H1 (cell line): Measurements from ENCODE around the gene SIX5. TPM values are rescaled to one million over a fixed set of nuclear protein-coding genes. Genes with fewer than 3 reads are reported as not detected.

Source experiments
- CREB1 ChIP-seq: IDR thresholded peaks from 2 replicates; pipeline ENCODE4 v1.6.1; 2012; ENCODE audit warnings: inconsistent platforms
- CTBP2 ChIP-seq: IDR thresholded peaks from 2 replicates; pipeline ENCODE4 v1.7.0; 2011; ENCODE audit warnings: borderline replicate concordance, mild to moderate bottlenecking, moderate library complexity, mixed read lengths, low read length; ENCODE audit not compliant: insufficient read depth, insufficient read length
- KDM4A ChIP-seq: IDR thresholded peaks from one replicate; pipeline ENCODE4 v1.7.1; 2012; ENCODE audit warnings: low read depth, mild to moderate bottlenecking, moderate library complexity, low read length, inconsistent platforms; ENCODE audit not compliant: severe bottlenecking
- MAFK ChIP-seq: IDR thresholded peaks from 2 replicates; pipeline ENCODE4 v1.6.1; 2012; ENCODE audit warnings: low read depth, mild to moderate bottlenecking, improper control_type of control experiment, low read length
- NRF1 ChIP-seq: IDR thresholded peaks from 2 replicates; pipeline ENCODE4 v1.6.1; 2011; ENCODE audit warnings: mild to moderate bottlenecking, low read depth, low read length, improper control_type of control experiment
- SP1 ChIP-seq: IDR thresholded peaks from 2 replicates; pipeline ENCODE4 v1.6.1; 2011; ENCODE audit warnings: low read depth, low read length
- polyA plus RNA-seq, 7 experiments: library from polyadenylated mRNA; depleted of rRNA in 3 of 7; stranded (reverse) in 5 of 7; unstranded in 2 of 7; fragments of >200 nt in 5 of 7; fragments of 200-250 nt in 2 of 7; gene quantifications; 1 replicate in 5 of 7; 2 replicates in 1 of 7; 4 replicates in 1 of 7; pipeline versions ENCODE4 v1.2.1 to v1.2.3, GENCODE V29; 2011 to 2013; ENCODE audit warnings: missing spikeins in 2 of 7, mixed read lengths in 2 of 7
- total RNA-seq: library from RNA; stranded (reverse); fragmentation: NEBNext Ultra II Directional; extraction: Animal tissue kit (Norgen Biotek cat#: 25700); gene quantifications from 2 replicates; pipeline ENCODE4 v1.2.1, GENCODE V29; 2021
- TF ChIP-seq, protein P1 (sequence below): fragments of 300-600 bp; sonication (generic); IDR thresholded peaks from 2 replicates; pipeline ENCODE4 v1.7.1; 2012; ENCODE audit warnings: low read length, moderate library complexity, mild to moderate bottlenecking, inconsistent platforms; ENCODE audit not compliant: insufficient replicate concordance
- TF ChIP-seq, protein P2 (sequence below): IDR thresholded peaks from 2 replicates; pipeline ENCODE4 v1.6.1; 2011; ENCODE audit warnings: low read depth, mild to moderate bottlenecking, low read length; ENCODE audit not compliant: insufficient read depth
- TF ChIP-seq, protein P3 (sequence below), 3 experiments: IDR thresholded peaks; 1 replicate in 2 of 3; 2 replicates in 1 of 3; pipeline versions ENCODE4 v1.5.1 to v1.6.1; 2011; ENCODE audit warnings: low read length in 3 of 3, mild to moderate bottlenecking in 3 of 3, inconsistent platforms in 2 of 3, low read depth in 1 of 3, moderate library complexity in 1 of 3; ENCODE audit not compliant: insufficient read depth in 1 of 3; ENCODE audit errors: control extremely low read depth in 1 of 3

SIX5 gene
- total and polyA plus RNA-seq, 2 of the 8 experiments (the other 6 are each of a cell fraction or from before 2014, with no cell fraction given) = 20.9 to 24.2 TPM

DNA sequence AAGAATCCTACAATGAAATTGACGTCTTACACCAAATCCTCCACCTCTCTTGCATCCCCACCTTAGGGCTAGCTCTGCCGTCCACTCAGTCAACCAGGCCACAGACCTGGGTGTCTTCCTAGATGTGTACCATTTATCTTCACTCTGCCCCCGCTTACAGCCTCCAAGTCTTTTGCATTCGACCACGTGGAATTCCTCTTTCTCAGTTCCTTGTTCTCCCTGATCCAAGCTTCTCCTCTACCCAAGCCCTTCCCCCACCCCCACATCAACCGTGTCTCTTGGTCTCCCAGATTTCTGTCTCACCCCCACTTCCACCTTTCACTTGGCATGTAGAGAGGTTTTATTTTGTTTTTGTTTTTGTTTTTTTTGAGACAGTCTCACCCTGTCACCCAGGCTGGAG lies 24.8 kb upstream of the SIX5 start (continued):
- TF ChIP-seq, protein P1, sequence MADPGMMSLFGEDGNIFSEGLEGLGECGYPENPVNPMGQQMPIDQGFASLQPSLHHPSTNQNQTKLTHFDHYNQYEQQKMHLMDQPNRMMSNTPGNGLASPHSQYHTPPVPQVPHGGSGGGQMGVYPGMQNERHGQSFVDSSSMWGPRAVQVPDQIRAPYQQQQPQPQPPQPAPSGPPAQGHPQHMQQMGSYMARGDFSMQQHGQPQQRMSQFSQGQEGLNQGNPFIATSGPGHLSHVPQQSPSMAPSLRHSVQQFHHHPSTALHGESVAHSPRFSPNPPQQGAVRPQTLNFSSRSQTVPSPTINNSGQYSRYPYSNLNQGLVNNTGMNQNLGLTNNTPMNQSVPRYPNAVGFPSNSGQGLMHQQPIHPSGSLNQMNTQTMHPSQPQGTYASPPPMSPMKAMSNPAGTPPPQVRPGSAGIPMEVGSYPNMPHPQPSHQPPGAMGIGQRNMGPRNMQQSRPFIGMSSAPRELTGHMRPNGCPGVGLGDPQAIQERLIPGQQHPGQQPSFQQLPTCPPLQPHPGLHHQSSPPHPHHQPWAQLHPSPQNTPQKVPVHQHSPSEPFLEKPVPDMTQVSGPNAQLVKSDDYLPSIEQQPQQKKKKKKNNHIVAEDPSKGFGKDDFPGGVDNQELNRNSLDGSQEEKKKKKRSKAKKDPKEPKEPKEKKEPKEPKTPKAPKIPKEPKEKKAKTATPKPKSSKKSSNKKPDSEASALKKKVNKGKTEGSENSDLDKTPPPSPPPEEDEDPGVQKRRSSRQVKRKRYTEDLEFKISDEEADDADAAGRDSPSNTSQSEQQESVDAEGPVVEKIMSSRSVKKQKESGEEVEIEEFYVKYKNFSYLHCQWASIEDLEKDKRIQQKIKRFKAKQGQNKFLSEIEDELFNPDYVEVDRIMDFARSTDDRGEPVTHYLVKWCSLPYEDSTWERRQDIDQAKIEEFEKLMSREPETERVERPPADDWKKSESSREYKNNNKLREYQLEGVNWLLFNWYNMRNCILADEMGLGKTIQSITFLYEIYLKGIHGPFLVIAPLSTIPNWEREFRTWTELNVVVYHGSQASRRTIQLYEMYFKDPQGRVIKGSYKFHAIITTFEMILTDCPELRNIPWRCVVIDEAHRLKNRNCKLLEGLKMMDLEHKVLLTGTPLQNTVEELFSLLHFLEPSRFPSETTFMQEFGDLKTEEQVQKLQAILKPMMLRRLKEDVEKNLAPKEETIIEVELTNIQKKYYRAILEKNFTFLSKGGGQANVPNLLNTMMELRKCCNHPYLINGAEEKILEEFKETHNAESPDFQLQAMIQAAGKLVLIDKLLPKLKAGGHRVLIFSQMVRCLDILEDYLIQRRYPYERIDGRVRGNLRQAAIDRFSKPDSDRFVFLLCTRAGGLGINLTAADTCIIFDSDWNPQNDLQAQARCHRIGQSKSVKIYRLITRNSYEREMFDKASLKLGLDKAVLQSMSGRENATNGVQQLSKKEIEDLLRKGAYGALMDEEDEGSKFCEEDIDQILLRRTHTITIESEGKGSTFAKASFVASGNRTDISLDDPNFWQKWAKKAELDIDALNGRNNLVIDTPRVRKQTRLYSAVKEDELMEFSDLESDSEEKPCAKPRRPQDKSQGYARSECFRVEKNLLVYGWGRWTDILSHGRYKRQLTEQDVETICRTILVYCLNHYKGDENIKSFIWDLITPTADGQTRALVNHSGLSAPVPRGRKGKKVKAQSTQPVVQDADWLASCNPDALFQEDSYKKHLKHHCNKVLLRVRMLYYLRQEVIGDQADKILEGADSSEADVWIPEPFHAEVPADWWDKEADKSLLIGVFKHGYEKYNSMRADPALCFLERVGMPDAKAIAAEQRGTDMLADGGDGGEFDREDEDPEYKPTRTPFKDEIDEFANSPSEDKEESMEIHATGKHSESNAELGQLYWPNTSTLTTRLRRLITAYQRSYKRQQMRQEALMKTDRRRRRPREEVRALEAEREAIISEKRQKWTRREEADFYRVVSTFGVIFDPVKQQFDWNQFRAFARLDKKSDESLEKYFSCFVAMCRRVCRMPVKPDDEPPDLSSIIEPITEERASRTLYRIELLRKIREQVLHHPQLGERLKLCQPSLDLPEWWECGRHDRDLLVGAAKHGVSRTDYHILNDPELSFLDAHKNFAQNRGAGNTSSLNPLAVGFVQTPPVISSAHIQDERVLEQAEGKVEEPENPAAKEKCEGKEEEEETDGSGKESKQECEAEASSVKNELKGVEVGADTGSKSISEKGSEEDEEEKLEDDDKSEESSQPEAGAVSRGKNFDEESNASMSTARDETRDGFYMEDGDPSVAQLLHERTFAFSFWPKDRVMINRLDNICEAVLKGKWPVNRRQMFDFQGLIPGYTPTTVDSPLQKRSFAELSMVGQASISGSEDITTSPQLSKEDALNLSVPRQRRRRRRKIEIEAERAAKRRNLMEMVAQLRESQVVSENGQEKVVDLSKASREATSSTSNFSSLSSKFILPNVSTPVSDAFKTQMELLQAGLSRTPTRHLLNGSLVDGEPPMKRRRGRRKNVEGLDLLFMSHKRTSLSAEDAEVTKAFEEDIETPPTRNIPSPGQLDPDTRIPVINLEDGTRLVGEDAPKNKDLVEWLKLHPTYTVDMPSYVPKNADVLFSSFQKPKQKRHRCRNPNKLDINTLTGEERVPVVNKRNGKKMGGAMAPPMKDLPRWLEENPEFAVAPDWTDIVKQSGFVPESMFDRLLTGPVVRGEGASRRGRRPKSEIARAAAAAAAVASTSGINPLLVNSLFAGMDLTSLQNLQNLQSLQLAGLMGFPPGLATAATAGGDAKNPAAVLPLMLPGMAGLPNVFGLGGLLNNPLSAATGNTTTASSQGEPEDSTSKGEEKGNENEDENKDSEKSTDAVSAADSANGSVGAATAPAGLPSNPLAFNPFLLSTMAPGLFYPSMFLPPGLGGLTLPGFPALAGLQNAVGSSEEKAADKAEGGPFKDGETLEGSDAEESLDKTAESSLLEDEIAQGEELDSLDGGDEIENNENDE = no peak
- TF ChIP-seq, protein P2, sequence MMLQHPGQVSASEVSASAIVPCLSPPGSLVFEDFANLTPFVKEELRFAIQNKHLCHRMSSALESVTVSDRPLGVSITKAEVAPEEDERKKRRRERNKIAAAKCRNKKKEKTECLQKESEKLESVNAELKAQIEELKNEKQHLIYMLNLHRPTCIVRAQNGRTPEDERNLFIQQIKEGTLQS = no peak
- no peak for TF ChIP-seq KDM4A
- TF ChIP-seq CTBP2 = no peak
- no peak for TF ChIP-seq MAFK
- TF ChIP-seq, protein P3, sequence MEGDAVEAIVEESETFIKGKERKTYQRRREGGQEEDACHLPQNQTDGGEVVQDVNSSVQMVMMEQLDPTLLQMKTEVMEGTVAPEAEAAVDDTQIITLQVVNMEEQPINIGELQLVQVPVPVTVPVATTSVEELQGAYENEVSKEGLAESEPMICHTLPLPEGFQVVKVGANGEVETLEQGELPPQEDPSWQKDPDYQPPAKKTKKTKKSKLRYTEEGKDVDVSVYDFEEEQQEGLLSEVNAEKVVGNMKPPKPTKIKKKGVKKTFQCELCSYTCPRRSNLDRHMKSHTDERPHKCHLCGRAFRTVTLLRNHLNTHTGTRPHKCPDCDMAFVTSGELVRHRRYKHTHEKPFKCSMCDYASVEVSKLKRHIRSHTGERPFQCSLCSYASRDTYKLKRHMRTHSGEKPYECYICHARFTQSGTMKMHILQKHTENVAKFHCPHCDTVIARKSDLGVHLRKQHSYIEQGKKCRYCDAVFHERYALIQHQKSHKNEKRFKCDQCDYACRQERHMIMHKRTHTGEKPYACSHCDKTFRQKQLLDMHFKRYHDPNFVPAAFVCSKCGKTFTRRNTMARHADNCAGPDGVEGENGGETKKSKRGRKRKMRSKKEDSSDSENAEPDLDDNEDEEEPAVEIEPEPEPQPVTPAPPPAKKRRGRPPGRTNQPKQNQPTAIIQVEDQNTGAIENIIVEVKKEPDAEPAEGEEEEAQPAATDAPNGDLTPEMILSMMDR (IDR thresholded peaks at IDR 0.05; ENCODE audit: control extremely low read depth in 1 of 3, insufficient read depth in 1 of 3, low read depth in 1 of 3, low read length in 3 of 3) = no peak
- TF ChIP-seq SP1 = no peak
- no peak for TF ChIP-seq CREB1
- no peak for TF ChIP-seq NRF1
